K562 (cell line): ENCODE measurements around the gene ZMYND8. TPM values are rescaled to one million over a fixed set of nuclear protein-coding genes. Genes with fewer than 3 reads are reported as not detected.
A peak's percentile ranks its signal among the peaks of the same experiment; 100 is the strongest.

Source experiments
- AFF4 ChIP-seq: sonication (generic); formaldehyde crosslinking; IDR thresholded peaks from 2 replicates; pipeline ENCODE4 v1.8.0; 2023; ENCODE audit warnings: mild to moderate bottlenecking, missing genetic modification reagents
- CHAMP1 ChIP-seq: fragments of 450-650 bp; IDR thresholded peaks from 2 replicates; pipeline ENCODE4 v1.6.1; 2016; ENCODE audit warnings: mild to moderate bottlenecking
- CHD1 ChIP-seq: fragments of 200-600 bp; sonication (generic); IDR thresholded peaks from one replicate; pipeline ENCODE4 v1.6.1; 2012; ENCODE audit warnings: mild to moderate bottlenecking, moderate library complexity, low read length, inconsistent platforms
- CTBP1 ChIP-seq: fragments of 450-650 bp; IDR thresholded peaks from 2 replicates; pipeline ENCODE4 v1.6.1; 2016; ENCODE audit warnings: borderline replicate concordance
- CTCFL ChIP-seq: IDR thresholded peaks from 2 replicates; pipeline ENCODE4 v1.6.1; 2011; ENCODE audit warnings: borderline replicate concordance, low read depth, mild to moderate bottlenecking, moderate library complexity, low read length; ENCODE audit not compliant: insufficient read depth, poor library complexity, severe bottlenecking
- HBP1 ChIP-seq: fragments of 450-650 bp; formaldehyde crosslinking; IDR thresholded peaks from 2 replicates; pipeline ENCODE4 v1.4.0; 2022; ENCODE audit warnings: missing genetic modification characterization
- NCOA4 ChIP-seq: fragments of 450-650 bp; IDR thresholded peaks from 2 replicates; pipeline ENCODE4 v1.6.1; 2018; ENCODE audit warnings: mild to moderate bottlenecking; ENCODE audit not compliant: partially characterized antibody
- PCBP1 ChIP-seq: fragments of 200-400 bp; formaldehyde crosslinking; IDR thresholded peaks from 2 replicates; pipeline ENCODE4 v1.6.1; 2018; ENCODE audit warnings: mild to moderate bottlenecking, low read depth, low read length; ENCODE audit not compliant: poor library complexity, severe bottlenecking
- SPI1 ChIP-seq: IDR thresholded peaks from 2 replicates; pipeline ENCODE4 v1.6.1; 2011; ENCODE audit warnings: low read depth, low read length, control low read depth, borderline replicate concordance
- ZBTB33 ChIP-seq: sonication (generic); formaldehyde crosslinking; IDR thresholded peaks from 2 replicates; pipeline ENCODE4 v1.8.1; 2023; ENCODE audit warnings: mild to moderate bottlenecking, missing genetic modification reagents
- ZNF124 ChIP-seq: sonication (generic); formaldehyde crosslinking; IDR thresholded peaks from 2 replicates; pipeline ENCODE4 v1.8.1; 2022; ENCODE audit warnings: missing genetic modification reagents
- polyA plus RNA-seq, 8 experiments: library from polyadenylated mRNA; depleted of rRNA in 4 of 8; stranded (reverse) in 5 of 8; unstranded in 3 of 8; fragments of >200 nt; fragmentation: Nextera tagmentation in 2 of 8; fragmentation: Illumina TruSeq in 1 of 8; extraction: Ambion mirVana in 2 of 8; extraction: Trizol in 1 of 8; gene quantifications; 2 replicates each; pipeline versions ENCODE4 v1.2.1 to v1.2.3, GENCODE V29; 2011 to 2014; ENCODE audit warnings: inconsistent platforms in 1 of 8, missing spikeins in 1 of 8
- total RNA-seq, 7 experiments: library from RNA; depleted of rRNA in 6 of 7; stranded (reverse); fragments of >200 nt in 6 of 7; fragmentation: Illumina TruSeq in 2 of 7; extraction: Trizol in 2 of 7; gene quantifications; 2 replicates each; pipeline versions ENCODE4 v1.2.1 to v1.2.3, GENCODE V29; 2011 to 2021; ENCODE audit warnings: low replicate concordance in 1 of 7

Gene ZMYND8
- total and polyA plus RNA-seq, 9 of the 15 experiments (the other 6 are each of a cell fraction or from before 2014, with no cell fraction given) = 31.8 to 148 (median 71.9) TPM

GRCh38 chr20:47196091-47197081 lies 160.1 kb downstream of the ZMYND8 start (continued):
- TF ChIP-seq ZBTB33 (CRISPR knock-in tag) (peak; percentile 78; the same call in 1 of the 2 replicates), CHD1 (no peak), CHAMP1 (no peak), NCOA4 (no peak), ZNF124 (CRISPR knock-in tag) (no peak), CTBP1 (peak; percentile 66; the same call in 1 of the 2 replicates), SPI1 (no peak), CTCFL (peak; percentile 18), AFF4 (no peak), HBP1 (no peak), PCBP1 (no peak)
